Body of pancreas (tissue), 4 donors: ENCODE measurements around the gene CCDC6. TPM values are rescaled to one million over a fixed set of nuclear protein-coding genes. Genes with fewer than 3 reads are reported as not detected.

ENCODE experiments used
- ATAC-seq: fragments of 150-250 bp; one replicate; pipeline ENCODE4 v1.9.1; 2016
- DNase-seq, 4 donors: peaks; one replicate each; pipeline ENCODE4 v3.0.0-alpha.2; 2019
- H3K27ac ChIP-seq, 4 donors: fragments of 200-600 bp; sonication (generic); 1 replicate in 3 of 4; 2 replicates in 1 of 4; pipeline versions ENCODE4 v1.5.1 to v1.6.1; 2016 to 2019; ENCODE audit warnings: mild to moderate bottlenecking in 1 of 4, mixed read lengths in 1 of 4, moderate library complexity in 1 of 4
- H3K27me3 ChIP-seq, 2 donors: fragments of 200-600 bp; sonication (generic); one replicate each; pipeline ENCODE4 v1.6.0; 2016; ENCODE audit warnings: mild to moderate bottlenecking in 1 of 2
- H3K36me3 ChIP-seq, 2 donors: fragments of 200-600 bp; sonication (generic); replicated peaks in 1 of 2; 2 replicates each; pipeline ENCODE4 v1.5.1; 2016; ENCODE audit warnings: low read depth in 2 of 2; ENCODE audit not compliant: insufficient read depth in 1 of 2
- H3K4me1 ChIP-seq: fragments of 200-600 bp; sonication (generic); one replicate; pipeline ENCODE4 v1.6.0; 2016
- H3K4me3 ChIP-seq, 2 donors: fragments of 200-600 bp; sonication (generic); 1 replicate in 1 of 2; 2 replicates in 1 of 2; pipeline ENCODE4 v1.5.1; 2016 to 2019
- H3K9me3 ChIP-seq, 3 donors: fragments of 200-600 bp; sonication (generic); 1 replicate in 2 of 3; 2 replicates in 1 of 3; pipeline ENCODE4 v1.5.1; 2016
- CTCF ChIP-seq, 7 experiments: fragments of 450-650 bp in 4 of 7; fragments of 200-600 bp in 3 of 7; sonication (generic) in 3 of 7; IDR thresholded peaks; one replicate each; pipeline ENCODE4 v1.5.1; 2016 to 2019; ENCODE audit warnings: antibody characterized with exemption in 7 of 7
- POLR2A ChIP-seq, 3 donors: fragments of 450-650 bp; IDR thresholded peaks; one replicate each; pipeline ENCODE4 v1.6.1; 2016; ENCODE audit warnings: antibody characterized with exemption in 3 of 3, mild to moderate bottlenecking in 2 of 3
- WGBS, 2 donors: methylation state at CpG; one replicate each; pipeline ENCODE4 v1.1.5; 2017; 5-methylcytosine and 5-hydroxymethylcytosine counted together
- intact Hi-C: fragments of 100-400 bp; cut with DNase I; formaldehyde crosslinking; loops from one replicate; pipeline ENCODE4 v1.15.1; 2023
- total RNA-seq, 2 donors: library from RNA; depleted of rRNA; stranded (reverse); fragments of >200 nt; gene quantifications; one replicate each; pipeline ENCODE4 v1.1.0, GENCODE V29; 2016

Gene CCDC6
- total RNA-seq, 2 donors from 2014 or later = 26.7 to 35.8 TPM

- H3K27ac ChIP-seq = peak overlapping the region in 3 of 4 donors; percentile 68 to 77 (median 77)
- intact Hi-C loops = no loop called here
- peak; percentile 82 for ATAC-seq
Observed at GRCh38 chr10:59894114-59894513, 12.2 kb downstream of the CCDC6 start.

GRCh38 chr10:59892697-59893096 is 13.7 kb downstream of the CCDC6 start:
- ATAC-seq = no peak
- DNase-seq = peak in 1 of 4 donors; percentile 29
- 70 to 72% methylated on average over 3 of the region's 3 CpGs for WGBS, 2 donors
- no peaks in the 10 kb centered on the region for H3K27me3 ChIP-seq
- no peak for TF ChIP-seq CTCF (IDR thresholded peaks at IDR 0.05)
- TF ChIP-seq POLR2A (IDR thresholded peaks at IDR 0.05) = no peak
- H3K4me1 ChIP-seq = peaks cover 74% of the 10 kb centered on the region
- no peak overlapping the region for H3K4me3 ChIP-seq
- no peaks in the 10 kb centered on the region for H3K36me3 ChIP-seq
- H3K27ac ChIP-seq = no peak overlapping the region
- H3K9me3 ChIP-seq = no peaks in the 10 kb centered on the region
- intact Hi-C loops = no loop called here

More at GRCh38 chr10:59894114-59894513, 12.2 kb downstream of the CCDC6 start:
- WGBS, 2 donors = 21 to 27% methylated on average over 4 of the region's 4 CpGs
- peak; percentile 72 to 84 (median 80) for DNase-seq
- H3K9me3 ChIP-seq = no peaks in the 10 kb centered on the region
- no peaks in the 10 kb centered on the region for H3K36me3 ChIP-seq
- peaks cover 80% of the 10 kb centered on the region for H3K4me1 ChIP-seq
- no peak overlapping the region for H3K4me3 ChIP-seq
- TF ChIP-seq POLR2A (IDR thresholded peaks at IDR 0.05) (no peak), CTCF (IDR thresholded peaks at IDR 0.05) (no peak)
- no peaks in the 10 kb centered on the region for H3K27me3 ChIP-seq

- Histone ChIP-seq H3K27me3 (no peaks in the 10 kb centered on the region), H3K36me3 (no peaks in the 10 kb centered on the region), H3K4me1 (peaks cover 70% of the 10 kb centered on the region), H3K9me3 (no peaks in the 10 kb centered on the region), H3K27ac (no peak overlapping the region), H3K4me3 (no peak overlapping the region)
- ATAC-seq (no peak), DNase-seq (no peak)
- 80 to 85% methylated on average over 4 of the region's 4 CpGs for WGBS, 2 donors
- intact Hi-C loops = no loop called here
- TF ChIP-seq CTCF (IDR thresholded peaks at IDR 0.05) (no peak), POLR2A (IDR thresholded peaks at IDR 0.05) (no peak)
Observed at GRCh38 chr10:59891936-59892335, 14.4 kb downstream of the CCDC6 start.

- TF ChIP-seq POLR2A (IDR thresholded peaks at IDR 0.05) = no peak
- TF ChIP-seq CTCF (IDR thresholded peaks at IDR 0.05) = no peak
- intact Hi-C loops = no loop called here
- no peaks in the 10 kb centered on the region for H3K9me3 ChIP-seq
- ATAC-seq (no peak), DNase-seq (no peak)
- no peak overlapping the region for H3K27ac ChIP-seq
- 43 to 59% methylated on average over 3 of the region's 3 CpGs for WGBS, 2 donors
- H3K4me3 ChIP-seq = no peak overlapping the region
- no peaks in the 10 kb centered on the region for H3K36me3 ChIP-seq
- H3K4me1 ChIP-seq = peaks cover 72% of the 10 kb centered on the region
- H3K27me3 ChIP-seq = no peaks in the 10 kb centered on the region
Observed at GRCh38 chr10:59891349-59891748, 15.0 kb downstream of the CCDC6 start.

GRCh38 chr10:59888781-59889435 is 17.4 kb downstream of the CCDC6 start:
- no peak overlapping the region for H3K4me3 ChIP-seq
- intact Hi-C loops = no loop called here
- peaks cover 62% of the 10 kb centered on the region for H3K4me1 ChIP-seq
- TF ChIP-seq CTCF (IDR thresholded peaks at IDR 0.05) (no peak), POLR2A (IDR thresholded peaks at IDR 0.05) (no peak)
- 52 to 62% methylated on average over 4 of the region's 4 CpGs for WGBS, 2 donors
- no peaks in the 10 kb centered on the region for H3K9me3 ChIP-seq
- H3K36me3 ChIP-seq = no peaks in the 10 kb centered on the region
- no peaks in the 10 kb centered on the region for H3K27me3 ChIP-seq
- DNase-seq = no peak
- ATAC-seq = no peak
- H3K27ac ChIP-seq = no peak overlapping the region
